Endodermal cell (in vitro differentiated cells): ENCODE measurements around the gene SERP2. TPM values are rescaled to one million over a fixed set of nuclear protein-coding genes. Genes with fewer than 3 reads are reported as not detected.

Experiments
- DNase-seq: peaks from one replicate; pipeline ENCODE4 v3.0.0-alpha.2; 2017
- H3K27ac ChIP-seq: 2 replicates; pipeline ENCODE4 v1.5.1; 2013; ENCODE audit warnings: mild to moderate bottlenecking, low read depth, low read length, moderate library complexity
- H3K27me3 ChIP-seq: 2 replicates; pipeline ENCODE4 v1.6.1; 2013; ENCODE audit warnings: mild to moderate bottlenecking, low read length, moderate library complexity; ENCODE audit not compliant: insufficient read depth, control insufficient read depth, poor library complexity, severe bottlenecking
- H3K36me3 ChIP-seq: 2 replicates; pipeline ENCODE4 v1.7.0; 2013; ENCODE audit warnings: mild to moderate bottlenecking, low read length, moderate library complexity; ENCODE audit not compliant: control insufficient read depth, insufficient read depth
- H3K4me1 ChIP-seq: one replicate; pipeline ENCODE4 v1.7.0; 2013; ENCODE audit warnings: low read length; ENCODE audit not compliant: control insufficient read depth, insufficient read depth
- H3K4me3 ChIP-seq: 2 replicates; pipeline ENCODE4 v1.5.1; 2013; ENCODE audit warnings: mild to moderate bottlenecking, low read length, moderate library complexity
- H3K9ac ChIP-seq: 2 replicates; pipeline ENCODE4 v1.6.1; 2013; ENCODE audit warnings: mild to moderate bottlenecking, low read length, moderate library complexity; ENCODE audit not compliant: poor library complexity, severe bottlenecking; ENCODE audit errors: extremely low read depth
- H3K9me3 ChIP-seq: 2 replicates; pipeline ENCODE4 v1.6.1; 2013; ENCODE audit warnings: mild to moderate bottlenecking, low read length, moderate library complexity; ENCODE audit not compliant: control insufficient read depth
- H3K27ac Mint-ChIP-seq: 2 replicates; pipeline ENCODE4 v1.8.0; 2020; ENCODE audit warnings: mixed read lengths
- H3K27me3 Mint-ChIP-seq: 2 replicates; pipeline ENCODE4 v1.8.0; 2021; ENCODE audit warnings: mild to moderate bottlenecking, mixed read lengths; ENCODE audit not compliant: insufficient read depth
- H3K36me3 Mint-ChIP-seq: 2 replicates; pipeline ENCODE4 v1.8.0; 2020; ENCODE audit warnings: low read depth, mixed read lengths
- H3K4me1 Mint-ChIP-seq: 2 replicates; pipeline ENCODE4 v1.8.0; 2020; ENCODE audit warnings: mixed read lengths
- H3K4me3 Mint-ChIP-seq: 2 replicates; pipeline ENCODE4 v1.8.0; 2020; ENCODE audit warnings: mild to moderate bottlenecking, moderate library complexity, mixed read lengths
- H3K9me3 Mint-ChIP-seq: 2 replicates; pipeline ENCODE4 v1.8.0; 2020; ENCODE audit warnings: mild to moderate bottlenecking, mixed read lengths
- WGBS, 2 experiments: methylation state at CpG; one replicate each; pipeline versions ENCODE4 v1.1.5 to v1.1.7; 2013; ENCODE audit warnings: missing lambda C conversion rate in 2 of 2, mixed read lengths in 1 of 2; ENCODE audit not compliant: insufficient coverage in 1 of 2, insufficient read length in 1 of 2; 5-methylcytosine and 5-hydroxymethylcytosine counted together
- total RNA-seq, 2 donors: library from RNA; stranded (reverse); fragmentation: NEBNext Ultra II Directional in 1 of 2; extraction: Animal tissue kit (Norgen Biotek cat#: 25700) in 1 of 2; gene quantifications; 2 replicates in 1 of 2; 3 replicates in 1 of 2; pipeline ENCODE4 v1.2.1, GENCODE V29; 2021
- TF ChIP-seq, protein P1 (sequence below): fragments of 200-600 bp; sonication (generic); conservative IDR thresholded peaks from 2 replicates; pipeline ENCODE4 v1.5.0; 2021; ENCODE audit warnings: antibody characterized with exemption, mild to moderate bottlenecking

The SERP2 gene
- total RNA-seq, 2 donors from 2014 or later, result 2.9 to 3.5 TPM

DNA sequence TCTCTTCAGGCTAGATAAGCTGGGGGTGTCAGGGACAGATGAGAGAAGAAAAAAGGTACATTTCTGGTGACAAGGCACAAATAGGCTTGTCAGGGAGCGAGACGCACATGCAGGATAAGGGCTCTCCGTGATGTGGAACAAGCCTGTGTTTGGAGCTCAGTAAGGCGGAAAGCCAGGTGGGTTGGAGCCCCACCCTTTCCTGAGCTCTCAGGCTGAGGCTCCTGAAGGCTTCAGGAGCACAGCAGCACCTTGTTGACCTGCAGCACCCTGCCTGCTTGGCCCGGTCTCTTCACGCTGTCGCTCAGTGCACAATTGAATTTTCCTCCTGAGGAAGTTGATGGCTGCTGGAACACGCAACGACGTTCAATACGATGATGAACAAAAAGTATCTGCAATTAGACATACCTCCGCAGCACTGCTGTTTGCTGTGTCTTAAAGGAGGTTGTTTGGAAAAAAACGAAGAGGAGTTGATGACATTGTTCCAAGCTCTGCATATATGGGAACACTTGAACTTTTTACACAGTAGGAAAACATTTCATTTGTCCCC lies 29.3 kb downstream of the SERP2 start:
- Histone ChIP-seq H3K36me3 (no peaks in the 10 kb centered on the region), H3K9ac (no peak overlapping the region), H3K4me3 (no peak overlapping the region), H3K4me1 (peaks cover 31% of the 10 kb centered on the region), H3K27me3 (peaks cover 9% of the 10 kb centered on the region), H3K9me3 (no peaks in the 10 kb centered on the region), H3K27ac (no peak overlapping the region)
- Mint-ChIP-seq H3K4me1 (peaks cover 67% of the 10 kb centered on the region), H3K27ac (no peak overlapping the region), H3K4me3 (no peak overlapping the region), H3K9me3 (no peaks in the 10 kb centered on the region), H3K27me3 (peaks cover 13% of the 10 kb centered on the region), H3K36me3 (no peaks in the 10 kb centered on the region)
- DNase-seq, result peak; percentile 63
- WGBS, 2 experiments, result 84 to 85% methylated on average over 12 to 13 of the region's 13 CpGs
- TF ChIP-seq, protein P1, sequence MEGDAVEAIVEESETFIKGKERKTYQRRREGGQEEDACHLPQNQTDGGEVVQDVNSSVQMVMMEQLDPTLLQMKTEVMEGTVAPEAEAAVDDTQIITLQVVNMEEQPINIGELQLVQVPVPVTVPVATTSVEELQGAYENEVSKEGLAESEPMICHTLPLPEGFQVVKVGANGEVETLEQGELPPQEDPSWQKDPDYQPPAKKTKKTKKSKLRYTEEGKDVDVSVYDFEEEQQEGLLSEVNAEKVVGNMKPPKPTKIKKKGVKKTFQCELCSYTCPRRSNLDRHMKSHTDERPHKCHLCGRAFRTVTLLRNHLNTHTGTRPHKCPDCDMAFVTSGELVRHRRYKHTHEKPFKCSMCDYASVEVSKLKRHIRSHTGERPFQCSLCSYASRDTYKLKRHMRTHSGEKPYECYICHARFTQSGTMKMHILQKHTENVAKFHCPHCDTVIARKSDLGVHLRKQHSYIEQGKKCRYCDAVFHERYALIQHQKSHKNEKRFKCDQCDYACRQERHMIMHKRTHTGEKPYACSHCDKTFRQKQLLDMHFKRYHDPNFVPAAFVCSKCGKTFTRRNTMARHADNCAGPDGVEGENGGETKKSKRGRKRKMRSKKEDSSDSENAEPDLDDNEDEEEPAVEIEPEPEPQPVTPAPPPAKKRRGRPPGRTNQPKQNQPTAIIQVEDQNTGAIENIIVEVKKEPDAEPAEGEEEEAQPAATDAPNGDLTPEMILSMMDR, result no peak

DNA sequence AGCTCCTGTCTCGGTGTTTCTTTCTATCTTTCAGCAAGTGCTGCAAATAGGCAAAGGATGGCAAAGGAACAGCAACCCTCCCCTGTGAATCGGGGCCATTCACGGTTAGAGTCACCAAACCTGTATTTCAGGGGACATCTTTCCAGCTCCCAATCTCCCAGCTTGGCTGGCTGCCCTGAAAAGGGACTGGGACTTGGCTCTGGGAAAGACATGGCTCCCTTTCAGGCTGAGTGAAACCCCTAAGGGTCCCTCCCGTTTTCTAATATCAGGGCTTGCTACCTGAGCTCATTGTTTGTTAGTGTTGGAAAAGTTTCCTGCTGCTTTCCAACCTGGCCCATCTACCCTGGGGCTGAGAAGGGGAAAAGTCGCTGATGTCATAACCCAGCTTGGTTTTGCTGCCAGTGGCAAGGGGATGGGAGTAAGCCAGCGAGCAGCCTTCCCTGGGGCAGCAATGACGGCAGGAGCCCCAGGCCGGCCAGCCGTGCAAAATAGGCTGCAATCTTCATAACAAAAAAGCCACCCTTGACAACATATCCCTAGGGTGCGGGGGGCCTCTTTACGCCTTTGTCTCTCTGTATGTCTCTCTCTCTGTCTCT lies 29.9 kb downstream of the SERP2 start:
- H3K9ac ChIP-seq, result no peak overlapping the region
- peaks cover 11% of the 10 kb centered on the region for H3K27me3 Mint-ChIP-seq
- H3K9me3 Mint-ChIP-seq, result no peaks in the 10 kb centered on the region
- no peaks in the 10 kb centered on the region for H3K9me3 ChIP-seq
- H3K27ac Mint-ChIP-seq, result peak overlapping the region; percentile 94
- no peak overlapping the region for H3K4me3 ChIP-seq
- peak; percentile 69 for DNase-seq
- TF ChIP-seq, protein P1, result no peak
- peak overlapping the region; percentile 41 for H3K4me3 Mint-ChIP-seq
- no peaks in the 10 kb centered on the region for H3K36me3 Mint-ChIP-seq
- H3K27me3 ChIP-seq, result peaks cover 5% of the 10 kb centered on the region
- no peaks in the 10 kb centered on the region for H3K36me3 ChIP-seq
- H3K4me1 ChIP-seq, result peaks cover 30% of the 10 kb centered on the region
- H3K27ac ChIP-seq, result no peak overlapping the region
- peaks cover 62% of the 10 kb centered on the region for H3K4me1 Mint-ChIP-seq
- 47% methylated on average over 9 to 11 of the region's 11 CpGs for WGBS, 2 experiments

DNA sequence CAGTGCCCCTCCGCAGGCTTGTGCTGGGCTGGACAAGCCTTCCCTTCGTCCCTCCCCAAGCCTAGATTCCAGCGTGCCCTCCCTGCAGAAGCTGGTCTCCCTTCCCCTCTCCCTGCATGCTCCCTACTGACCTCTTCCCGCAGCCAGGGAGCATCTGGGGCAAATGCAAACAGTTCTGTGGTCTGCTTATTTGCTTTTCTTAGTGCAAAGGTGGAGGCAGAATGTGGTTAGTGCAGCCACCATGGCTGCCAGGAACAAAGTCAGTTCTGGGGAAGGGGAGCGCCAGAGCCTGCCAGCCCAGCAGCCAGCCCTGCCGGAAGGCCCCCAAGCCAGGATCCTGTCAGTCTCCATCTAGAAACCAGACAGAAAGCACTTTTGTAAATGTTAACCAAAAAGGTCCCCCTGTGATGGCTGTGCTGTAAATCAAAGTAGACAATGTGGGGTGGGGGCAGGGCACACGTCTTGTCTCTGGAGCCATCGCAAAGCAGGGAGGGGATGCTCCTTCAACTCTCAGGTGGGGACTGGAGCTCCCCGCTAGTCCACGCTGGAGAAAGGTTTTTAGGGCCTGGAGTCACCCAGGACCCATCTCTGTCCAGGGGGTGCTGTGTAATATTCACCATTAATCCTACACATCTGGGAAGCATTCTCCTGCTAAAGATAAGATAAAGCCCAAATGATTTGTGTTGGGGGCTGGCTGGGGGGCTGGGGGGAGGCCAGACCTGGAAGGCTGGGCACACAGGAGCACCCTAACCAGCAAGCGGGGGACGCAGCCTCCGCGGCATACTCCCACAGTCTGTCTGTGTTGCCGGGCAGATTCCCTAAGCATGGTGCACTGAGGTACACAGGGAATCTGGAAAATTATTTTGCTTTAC lies 30.9 kb downstream of the SERP2 start:
- peak overlapping the region; percentile 22 for H3K4me3 ChIP-seq
- no peaks in the 10 kb centered on the region for H3K27me3 ChIP-seq
- no peaks in the 10 kb centered on the region for H3K9me3 ChIP-seq
- no peaks in the 10 kb centered on the region for H3K36me3 ChIP-seq
- peak overlapping the region; percentile 41 for H3K4me3 Mint-ChIP-seq
- H3K27me3 Mint-ChIP-seq, result peaks cover 6% of the 10 kb centered on the region
- H3K4me1 ChIP-seq, result peaks cover 30% of the 10 kb centered on the region
- peak overlapping the region; percentile 94 for H3K27ac Mint-ChIP-seq
- H3K9ac ChIP-seq, result no peak overlapping the region
- WGBS, 2 experiments, result 33 to 49% methylated on average over 5 to 15 of the region's 15 CpGs
- H3K27ac ChIP-seq, result peak overlapping the region; percentile 54
- no peaks in the 10 kb centered on the region for H3K36me3 Mint-ChIP-seq
- DNase-seq, result peak; percentile 75
- TF ChIP-seq, protein P1, result peak; percentile 34
- peaks cover 59% of the 10 kb centered on the region for H3K4me1 Mint-ChIP-seq
- H3K9me3 Mint-ChIP-seq, result no peaks in the 10 kb centered on the region
